CD1c-positive myeloid dendritic cell (primary cell): ENCODE data around the gene VWA8.
"Not testable (repeated sequence)": the region's sequence is repeated elsewhere in the genome, so short reads cannot be mapped to it uniquely, and the experiment has no call there.

Experiments
- DNase-seq: peaks from one replicate; pipeline ENCODE4 v3.0.0-alpha.2; 2016; ENCODE audit errors: extremely low spot score

VWA8 gene

DNA sequence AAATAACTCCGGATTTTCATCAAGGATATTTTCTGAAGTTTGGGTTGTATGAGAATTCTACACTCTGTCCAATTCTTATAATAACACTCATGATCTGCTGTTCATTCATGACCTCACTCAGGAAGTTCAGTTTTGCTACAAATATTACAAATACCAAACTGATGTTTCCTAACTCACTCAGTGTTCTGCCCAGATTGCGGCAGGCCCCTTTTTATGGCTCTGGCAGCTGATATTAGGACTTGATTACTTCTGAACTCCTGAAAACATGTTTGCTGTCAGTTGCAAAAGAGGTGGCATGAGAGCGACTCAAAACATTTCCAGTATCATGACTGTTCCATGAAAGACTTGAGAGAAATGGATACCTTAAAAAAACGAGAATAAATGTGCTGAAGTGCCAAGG is 315.6 kb downstream of the VWA8 start:
- DNase-seq = peak; percentile 29

DNA sequence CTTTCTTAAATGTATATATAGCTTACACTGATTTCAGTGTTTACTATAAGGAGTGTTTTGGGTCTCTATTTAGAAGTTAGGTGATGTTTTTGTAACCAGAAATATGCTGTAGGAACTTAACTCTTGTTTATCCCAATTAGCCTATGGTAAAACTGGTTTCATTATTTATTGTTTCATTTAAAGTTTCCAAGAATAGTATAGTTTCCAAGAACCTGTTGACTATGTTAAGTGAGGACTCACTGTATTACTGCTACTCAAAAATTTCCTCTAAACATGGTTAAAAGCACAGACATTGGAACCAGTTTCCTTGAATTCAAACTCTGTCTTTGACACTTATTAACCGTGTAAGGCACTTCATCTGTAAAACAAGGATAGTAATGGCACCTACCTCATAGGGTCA is 316.2 kb downstream of the VWA8 start:
- DNase-seq = no peak

GRCh38 chr13:41643507-41643906 is 317.4 kb downstream of the VWA8 start:
- DNase-seq = no peak

DNA sequence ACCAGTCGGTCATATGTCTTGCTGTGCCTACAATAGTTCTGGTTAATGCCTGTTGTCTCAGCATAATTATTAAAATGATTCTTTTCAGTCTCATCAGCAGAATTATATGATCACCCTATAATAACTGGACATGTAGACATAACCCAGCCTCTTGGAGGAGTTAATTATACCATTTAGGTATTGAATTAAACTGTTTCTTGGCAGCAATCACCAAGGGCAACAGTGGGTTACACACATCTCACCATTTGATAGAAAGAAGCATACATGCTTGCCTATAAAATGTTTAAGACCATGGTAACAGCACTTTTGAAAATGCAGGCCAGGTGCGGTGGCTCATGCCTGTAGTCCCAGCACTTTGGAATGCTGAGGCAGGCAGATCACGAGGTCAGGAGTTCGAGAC is 318.9 kb downstream of the VWA8 start:
- no peak for DNase-seq

DNA sequence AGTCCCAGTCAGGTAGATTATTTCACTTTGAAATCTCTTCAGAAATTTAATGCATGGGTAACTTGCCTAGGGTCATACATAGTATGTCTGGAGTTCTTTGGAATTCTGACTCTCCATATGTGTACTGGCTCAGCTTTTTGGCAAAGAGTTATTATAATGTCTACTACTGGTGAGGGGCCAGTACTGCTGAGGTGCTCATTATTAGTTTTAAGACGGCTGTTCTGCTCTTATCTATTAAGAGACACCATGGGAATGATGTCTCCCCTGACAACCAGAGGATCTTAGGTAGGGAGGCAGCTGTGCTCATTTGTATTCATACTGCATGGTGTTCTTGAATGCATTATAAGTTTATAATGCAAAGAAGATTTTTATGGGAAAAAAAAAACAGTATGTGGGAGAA is 319.5 kb downstream of the VWA8 start:
- no peak for DNase-seq

GRCh38 chr13:41639955-41640780 is 320.7 kb downstream of the VWA8 start:
- DNase-seq = no peak

DNA sequence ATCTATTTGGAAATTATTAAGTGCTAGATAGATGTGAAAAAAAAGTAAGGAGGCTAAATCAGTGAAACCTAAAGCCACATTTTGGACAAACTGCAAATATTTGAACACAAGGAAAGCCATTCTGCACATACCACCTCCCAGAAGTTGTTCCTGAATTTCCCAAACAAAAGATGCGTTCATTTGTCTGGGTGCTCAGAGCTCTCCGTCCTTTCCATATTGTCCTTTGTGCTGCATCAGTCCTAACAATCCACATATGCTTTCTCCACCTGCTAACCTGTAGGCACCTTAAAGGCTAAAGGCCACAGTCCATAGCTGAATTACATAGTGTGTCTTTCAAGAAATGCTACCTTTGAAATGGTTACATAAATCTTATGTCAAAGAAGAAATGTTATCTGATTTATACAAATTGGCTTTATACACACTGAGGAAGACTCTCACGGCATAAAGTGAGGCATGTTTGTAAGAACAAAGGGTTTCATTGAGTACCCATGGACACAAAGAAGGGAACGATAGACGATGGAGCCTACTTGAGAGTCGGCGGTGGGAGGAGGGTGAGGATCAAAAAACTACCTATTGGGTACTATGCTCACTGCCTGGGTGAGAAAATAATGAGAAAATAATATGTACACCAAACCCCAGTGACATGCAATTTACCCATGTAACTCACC is 321.5 kb downstream of the VWA8 start:
- DNase-seq = no peak

DNA sequence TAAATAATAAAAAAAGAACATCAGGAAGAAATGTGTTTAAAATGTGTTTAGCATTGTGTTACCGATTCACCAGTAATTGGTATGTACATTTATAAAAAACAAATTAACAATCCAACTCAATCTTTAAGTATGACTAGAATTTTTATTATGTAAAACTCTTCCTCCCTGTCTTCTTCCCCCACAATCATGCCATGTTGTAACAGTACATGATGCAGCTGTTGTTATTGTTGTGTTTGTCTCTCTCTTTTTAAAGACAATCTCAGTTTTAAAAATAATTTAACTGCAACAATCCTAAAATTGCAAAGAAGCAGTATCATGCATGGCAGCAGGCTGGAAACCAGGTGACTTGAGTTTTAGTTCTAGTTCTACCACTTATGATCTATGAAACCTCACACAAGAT is 323.3 kb downstream of the VWA8 start:
- DNase-seq = no peak

- DNase-seq = not testable (repeated sequence)
Measured at GRCh38 chr13:41637032-41637431, 323.9 kb downstream of the VWA8 start.

- not testable (repeated sequence) for DNase-seq
Measured at GRCh38 chr13:41636590-41636989, 324.3 kb downstream of the VWA8 start.

DNA sequence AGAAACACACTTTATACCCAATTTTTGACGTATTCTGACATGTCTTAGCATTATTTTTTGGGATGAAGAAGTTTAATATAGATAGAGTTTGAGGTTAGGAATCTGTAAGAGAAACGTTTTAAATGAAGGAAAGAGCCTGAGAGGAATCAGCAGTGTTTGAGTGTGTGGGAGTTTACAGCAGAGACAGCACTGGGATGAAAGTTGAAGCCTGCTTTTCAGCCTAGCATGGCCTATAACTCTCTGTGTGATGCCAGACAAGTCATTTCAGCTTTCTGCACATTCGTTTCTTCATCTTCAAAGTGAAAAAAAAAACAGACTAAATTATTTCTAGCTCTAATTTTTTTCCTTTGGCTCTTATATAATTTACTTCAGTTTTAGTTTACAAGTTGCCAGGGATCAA is 326.5 kb downstream of the VWA8 start:
- DNase-seq = no peak

DNA sequence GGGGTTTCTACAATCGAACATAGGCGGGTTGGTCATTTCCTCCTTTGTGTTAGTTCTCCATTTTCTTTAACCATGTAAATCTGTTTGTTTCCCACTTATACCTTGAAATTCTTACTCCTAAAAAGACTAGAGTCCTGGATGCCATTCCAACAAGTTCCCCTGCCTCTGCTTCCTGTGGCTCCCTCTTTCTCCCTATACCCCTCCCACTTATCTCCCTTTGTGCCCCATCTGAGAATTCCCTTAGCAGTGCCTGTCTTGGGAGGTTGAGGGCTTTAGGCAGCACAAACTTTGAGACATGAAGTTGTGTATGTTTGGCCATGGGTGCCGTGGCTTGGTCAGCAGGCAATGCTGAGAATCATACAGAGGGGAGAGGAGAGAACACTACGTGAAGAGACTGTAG is 327.1 kb downstream of the VWA8 start:
- no peak for DNase-seq

DNA sequence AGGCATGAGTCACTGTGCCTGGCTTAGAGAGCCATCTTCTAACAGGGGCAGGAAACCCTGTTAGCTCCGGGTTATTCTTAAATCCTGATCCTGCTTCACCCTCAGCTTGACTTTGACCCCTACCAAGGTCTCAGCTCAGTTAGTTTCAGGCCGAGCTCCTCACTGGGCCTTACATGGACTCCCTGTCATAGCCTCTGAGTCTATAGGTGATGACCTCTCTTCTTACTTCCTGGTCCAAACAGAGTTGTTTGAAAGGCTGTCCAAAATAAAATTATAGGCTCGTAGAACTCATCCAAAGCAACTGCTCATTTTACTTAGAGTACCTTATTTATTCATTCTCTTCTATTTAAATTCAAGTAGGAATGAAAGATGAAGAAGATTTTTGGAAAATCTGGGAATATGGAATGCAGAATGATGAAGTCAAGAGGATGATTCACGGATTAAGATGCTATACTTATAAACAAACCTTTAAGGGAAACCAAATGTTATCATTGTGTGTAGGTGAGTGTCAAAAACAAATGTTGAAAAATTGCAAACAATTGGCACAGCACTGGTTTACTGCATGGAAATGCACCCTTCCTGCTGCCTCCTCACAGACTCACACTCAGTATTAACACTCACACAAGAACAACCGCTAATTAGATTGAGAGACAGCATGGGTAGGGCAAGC is 329.5 kb downstream of the VWA8 start:
- DNase-seq = no peak

DNA sequence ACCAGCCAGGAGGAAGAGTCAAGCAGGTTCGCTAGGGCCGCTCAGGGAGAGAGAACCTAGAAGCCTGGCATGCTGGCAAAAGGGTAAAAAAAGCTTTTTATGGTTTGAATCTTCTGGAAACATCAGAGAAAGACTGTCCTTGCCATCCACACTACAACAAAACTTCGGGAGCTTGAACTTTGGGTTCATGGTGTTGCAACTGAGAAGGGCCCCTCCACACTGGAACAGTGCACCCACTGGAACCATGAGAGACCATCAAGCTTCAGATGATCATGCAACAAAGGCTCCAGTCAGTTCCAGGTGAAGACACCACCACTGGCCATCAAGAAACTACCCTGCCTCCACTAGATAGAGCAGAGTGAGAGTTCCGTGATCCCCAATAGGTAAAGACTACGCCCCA is 333.5 kb downstream of the VWA8 start:
- DNase-seq = no peak

- DNase-seq = no peak
Measured at GRCh38 chr13:41624041-41624440, 336.9 kb downstream of the VWA8 start.

GRCh38 chr13:41622432-41623429 is 338.2 kb downstream of the VWA8 start:
- no peak for DNase-seq

DNA sequence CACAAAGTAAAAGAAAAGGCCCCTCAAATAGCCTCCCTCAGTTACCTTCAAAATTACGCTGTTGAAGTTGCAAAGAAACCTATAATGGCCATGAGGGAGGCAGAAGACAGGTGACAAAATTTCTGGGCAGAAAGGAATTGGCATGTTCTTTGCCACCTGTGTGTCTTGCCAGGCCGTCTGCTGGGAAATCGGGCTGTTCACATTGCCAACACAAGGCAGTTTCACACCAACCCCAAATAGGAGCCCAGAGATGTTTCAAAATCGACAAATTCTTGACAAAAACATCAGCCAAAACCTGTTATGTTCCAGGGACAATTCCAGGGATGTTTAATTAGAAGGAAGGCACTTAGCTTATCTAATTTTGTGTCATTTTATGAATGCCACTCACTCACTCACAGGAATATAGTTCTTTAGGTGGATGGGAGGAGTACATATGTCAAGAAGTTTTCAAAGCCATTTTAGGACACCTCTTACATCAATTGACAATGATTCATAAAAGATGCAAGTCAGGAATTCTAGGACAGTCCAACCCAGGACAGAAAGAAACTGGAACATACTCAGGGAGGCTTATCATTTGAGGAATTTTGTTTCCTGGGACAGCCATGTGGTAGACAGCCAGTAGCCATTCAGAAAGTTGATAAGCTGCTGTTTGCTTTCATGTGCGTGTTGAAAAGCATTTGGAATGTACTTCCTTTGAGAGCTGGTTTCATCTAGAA is 339.0 kb downstream of the VWA8 start:
- no peak for DNase-seq

GRCh38 chr13:41617633-41618032 is 343.3 kb downstream of the VWA8 start:
- not testable (repeated sequence) for DNase-seq

GRCh38 chr13:41616151-41616550 is 344.8 kb downstream of the VWA8 start:
- no peak for DNase-seq

DNA sequence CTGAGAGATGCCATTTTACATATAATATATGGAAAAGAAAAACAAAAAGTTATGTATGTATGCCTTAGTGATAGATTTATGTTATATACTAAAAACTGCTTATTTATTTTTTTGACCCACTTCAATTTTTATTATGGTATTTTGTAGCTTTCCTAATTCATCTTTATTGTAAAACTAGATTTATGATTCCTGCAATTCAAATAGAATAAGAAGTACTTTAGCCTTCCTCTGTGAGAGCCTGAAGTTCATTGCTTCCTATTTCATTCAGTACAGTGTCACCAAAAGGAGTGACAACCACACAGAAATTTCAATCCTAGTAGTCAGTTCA is 345.4 kb downstream of the VWA8 start:
- no peak for DNase-seq
